GM21360 (cell line): ENCODE results near the gene PGM3.

Source experiments
- ATAC-seq: cut with Tn5 transposase; IDR thresholded peaks from one replicate; pipeline ENCODE4 v1.9.1; 2021; ENCODE audit warnings: mild to moderate bottlenecking, moderate library complexity; ENCODE audit not compliant: unreplicated experiment

Gene PGM3

DNA sequence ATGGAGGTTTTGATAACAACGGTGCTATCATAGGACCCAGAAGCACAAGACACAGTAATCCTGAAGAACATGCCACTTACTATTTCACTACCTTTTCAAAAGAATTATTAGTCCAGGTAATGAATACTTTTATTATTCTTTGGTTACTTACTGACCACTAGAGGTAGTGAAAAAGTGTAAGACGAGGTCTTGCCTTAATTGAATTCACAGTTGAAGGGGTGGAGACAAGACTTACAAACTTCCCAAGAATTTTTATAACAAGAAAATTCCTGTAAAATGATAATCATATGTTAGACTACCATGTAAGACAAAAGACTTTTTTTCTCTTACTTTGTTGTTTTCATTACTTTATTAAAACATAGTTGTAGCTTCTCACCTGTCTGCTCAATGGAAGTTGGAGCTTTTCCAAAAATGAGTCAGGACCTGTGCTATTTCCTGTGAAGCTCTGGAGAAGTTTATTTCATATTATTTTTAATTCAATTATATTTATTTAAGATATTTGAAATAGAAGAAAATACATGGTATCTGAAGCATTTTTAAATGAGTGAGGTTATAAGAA lies 73.2 kb downstream of the PGM3 start:
- ATAC-seq = no peak

DNA sequence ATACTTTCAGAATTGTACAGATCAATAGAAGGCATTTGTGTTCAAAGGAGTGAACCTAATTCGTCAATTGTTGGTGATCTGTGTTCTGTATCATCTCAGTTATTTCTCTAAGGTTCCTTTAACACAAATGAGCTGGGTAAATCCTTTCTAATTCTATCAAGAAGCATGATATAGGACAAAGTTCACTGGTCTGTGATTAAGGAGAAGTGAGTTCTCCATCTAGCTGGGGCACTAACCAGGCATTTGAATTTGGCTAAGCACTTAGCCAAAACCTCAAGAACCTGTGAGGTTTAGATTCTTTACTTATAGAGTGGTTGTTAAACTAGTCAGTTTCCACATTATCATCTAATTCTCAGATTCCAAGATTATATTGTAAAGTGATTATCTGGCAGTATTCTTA lies 75.3 kb downstream of the PGM3 start:
- ATAC-seq = no peak
